ENCODE data around the gene NEURL1.

NEURL1 gene, protein sequence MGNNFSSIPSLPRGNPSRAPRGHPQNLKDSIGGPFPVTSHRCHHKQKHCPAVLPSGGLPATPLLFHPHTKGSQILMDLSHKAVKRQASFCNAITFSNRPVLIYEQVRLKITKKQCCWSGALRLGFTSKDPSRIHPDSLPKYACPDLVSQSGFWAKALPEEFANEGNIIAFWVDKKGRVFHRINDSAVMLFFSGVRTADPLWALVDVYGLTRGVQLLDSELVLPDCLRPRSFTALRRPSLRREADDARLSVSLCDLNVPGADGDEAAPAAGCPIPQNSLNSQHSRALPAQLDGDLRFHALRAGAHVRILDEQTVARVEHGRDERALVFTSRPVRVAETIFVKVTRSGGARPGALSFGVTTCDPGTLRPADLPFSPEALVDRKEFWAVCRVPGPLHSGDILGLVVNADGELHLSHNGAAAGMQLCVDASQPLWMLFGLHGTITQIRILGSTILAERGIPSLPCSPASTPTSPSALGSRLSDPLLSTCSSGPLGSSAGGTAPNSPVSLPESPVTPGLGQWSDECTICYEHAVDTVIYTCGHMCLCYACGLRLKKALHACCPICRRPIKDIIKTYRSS

DNA sequence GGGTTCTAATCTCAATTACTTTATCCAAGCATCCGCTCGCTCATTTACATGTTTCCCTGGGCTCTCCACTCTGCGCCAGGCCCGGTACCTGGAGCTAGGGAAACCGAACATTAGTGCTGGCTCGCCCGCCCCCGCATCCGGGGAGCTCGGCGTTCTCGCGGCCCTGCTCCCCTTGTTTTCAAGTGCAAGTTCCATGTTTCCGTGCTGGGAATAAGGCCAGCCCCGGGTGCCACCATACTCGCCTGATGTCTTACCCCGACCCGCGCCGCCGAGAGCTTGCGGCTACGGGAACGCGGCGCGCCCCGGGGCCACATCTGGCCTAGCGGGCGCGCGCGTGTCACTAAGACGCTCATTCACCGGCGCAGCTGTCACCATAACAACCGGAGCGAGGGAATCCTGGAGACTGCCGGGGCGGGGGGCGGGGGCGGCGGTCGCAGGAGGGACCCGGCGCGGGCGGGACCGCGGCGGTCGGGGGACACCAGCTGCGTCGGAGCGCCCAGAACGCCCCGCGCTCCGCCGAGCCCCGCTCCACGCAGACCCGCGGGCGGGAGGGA is at the start of gene NEURL1:
TSS of gene NEURL1 (plus strand) at position 344 of the 554 bp plus-strand sequence. CDS start 683 bp downstream, outside the sequence.
- DNase-seq, result peak; percentile 29

DNA sequence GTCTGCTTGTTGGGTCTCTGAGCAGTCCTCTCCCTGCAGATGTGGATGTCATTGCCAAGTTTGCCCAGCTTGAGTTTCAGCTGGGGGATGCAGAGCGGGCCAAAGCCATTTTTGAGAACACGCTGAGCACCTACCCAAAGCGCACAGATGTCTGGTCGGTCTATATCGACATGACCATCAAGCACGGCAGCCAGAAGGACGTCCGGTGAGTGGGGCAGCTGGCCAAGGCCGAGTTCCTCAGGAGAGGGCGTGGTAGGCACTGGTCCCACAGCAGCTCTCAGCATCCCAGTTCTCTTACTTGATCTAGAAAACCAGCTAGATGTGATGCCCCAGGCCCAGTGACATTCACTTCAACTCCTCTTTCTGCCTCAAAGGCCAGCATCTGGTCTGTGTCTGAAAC is 49.0 kb upstream of the NEURL1 start:
- no peak for DNase-seq

DNA sequence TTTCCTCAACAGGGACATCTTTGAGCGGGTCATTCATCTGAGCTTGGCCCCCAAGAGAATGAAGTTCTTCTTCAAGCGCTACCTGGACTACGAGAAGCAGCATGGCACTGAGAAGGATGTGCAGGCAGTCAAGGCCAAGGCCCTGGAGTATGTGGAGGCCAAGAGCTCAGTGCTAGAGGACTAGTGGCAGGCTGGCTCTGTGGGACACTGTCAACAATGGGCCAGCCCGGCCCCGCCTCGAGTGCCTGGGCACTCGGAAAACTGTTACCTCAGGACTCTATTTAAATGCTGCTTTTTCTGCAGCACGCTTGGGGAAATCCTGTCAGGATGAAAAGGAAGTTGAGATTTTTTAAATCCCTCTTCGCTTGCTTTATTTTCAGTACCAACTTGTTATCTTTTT is 48.1 kb upstream of the NEURL1 start:
- DNase-seq, result no peak

DNA sequence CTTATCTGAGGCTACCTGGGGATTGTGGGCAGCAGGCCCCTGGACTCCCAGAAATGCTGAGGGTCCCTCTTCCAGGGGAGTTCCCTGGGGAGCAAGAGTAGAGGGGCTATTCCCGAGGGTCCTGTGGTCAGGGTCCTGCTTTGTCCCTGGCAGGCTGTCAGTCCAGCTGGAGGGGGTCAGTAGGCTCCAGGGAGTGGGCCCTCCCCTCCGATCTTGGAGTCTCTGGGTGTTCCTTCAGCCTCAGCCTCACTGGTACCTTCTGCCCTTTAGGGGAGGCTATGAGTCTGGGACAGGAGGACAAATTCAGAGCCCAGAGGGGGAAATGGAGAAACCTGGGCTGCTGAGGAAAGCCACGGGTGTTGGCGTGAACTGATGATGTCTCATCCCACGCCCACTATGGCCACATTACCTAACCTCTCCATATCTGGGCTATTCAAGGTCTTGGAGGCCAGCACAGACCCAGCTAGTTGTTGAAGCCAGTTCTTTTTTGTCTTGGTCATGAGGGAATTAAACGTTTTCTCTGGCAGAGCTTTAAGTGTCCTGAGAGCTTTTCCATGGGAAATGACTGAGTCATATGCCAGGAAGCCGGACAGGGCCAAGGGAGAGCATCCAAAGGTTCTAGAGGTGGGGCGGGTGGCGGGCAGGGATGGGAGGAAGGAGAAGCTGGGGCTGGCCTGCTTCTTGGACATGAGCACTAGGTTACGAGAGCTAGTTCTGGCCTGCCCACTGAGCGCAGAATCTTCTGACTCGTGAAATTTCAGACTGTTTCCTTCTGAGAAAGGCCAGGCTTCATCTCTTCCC is 47.5 kb upstream of the NEURL1 start:
- DNase-seq, result no peak

DNA sequence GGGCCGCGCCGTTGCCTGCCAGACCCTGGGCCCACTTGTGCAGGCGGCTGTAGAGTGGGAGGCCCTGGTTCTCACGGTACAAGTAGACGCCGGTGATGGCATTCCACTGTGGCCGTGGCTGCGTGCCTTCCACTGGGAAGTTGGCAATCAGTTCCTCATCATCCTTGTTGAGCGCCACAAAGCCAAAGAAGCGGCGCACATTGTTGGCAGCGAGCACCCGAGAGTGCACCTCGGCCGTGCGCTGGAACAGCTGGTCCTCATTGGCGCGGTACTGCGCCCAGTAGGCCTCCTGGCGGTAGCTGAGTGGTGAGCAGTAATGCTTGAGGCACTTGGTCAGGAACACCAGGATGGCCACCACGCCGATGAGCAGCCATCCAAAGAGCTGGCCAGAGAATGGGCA is 46.3 kb upstream of the NEURL1 start:
- no peak for DNase-seq

DNA sequence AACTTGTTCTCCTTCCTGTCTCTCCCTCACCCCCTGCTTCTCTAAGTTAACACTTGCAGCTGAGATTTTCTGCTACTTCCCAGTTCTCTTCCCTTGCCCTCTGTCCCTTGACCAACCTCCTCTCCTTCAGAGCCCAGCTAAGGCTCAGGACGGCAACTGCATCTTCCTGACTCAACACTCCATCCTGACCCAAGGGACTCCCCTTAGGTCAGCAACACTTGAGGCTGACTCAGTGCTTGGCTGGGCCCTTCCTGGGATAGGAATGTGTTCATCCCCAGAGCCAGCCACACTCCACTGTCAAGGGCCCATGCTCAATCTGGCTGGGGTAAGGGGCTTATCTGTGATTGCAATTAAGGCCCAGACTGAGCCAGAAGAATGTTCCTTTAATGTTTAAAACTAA is 44.8 kb upstream of the NEURL1 start:
- DNase-seq, result no peak

DNA sequence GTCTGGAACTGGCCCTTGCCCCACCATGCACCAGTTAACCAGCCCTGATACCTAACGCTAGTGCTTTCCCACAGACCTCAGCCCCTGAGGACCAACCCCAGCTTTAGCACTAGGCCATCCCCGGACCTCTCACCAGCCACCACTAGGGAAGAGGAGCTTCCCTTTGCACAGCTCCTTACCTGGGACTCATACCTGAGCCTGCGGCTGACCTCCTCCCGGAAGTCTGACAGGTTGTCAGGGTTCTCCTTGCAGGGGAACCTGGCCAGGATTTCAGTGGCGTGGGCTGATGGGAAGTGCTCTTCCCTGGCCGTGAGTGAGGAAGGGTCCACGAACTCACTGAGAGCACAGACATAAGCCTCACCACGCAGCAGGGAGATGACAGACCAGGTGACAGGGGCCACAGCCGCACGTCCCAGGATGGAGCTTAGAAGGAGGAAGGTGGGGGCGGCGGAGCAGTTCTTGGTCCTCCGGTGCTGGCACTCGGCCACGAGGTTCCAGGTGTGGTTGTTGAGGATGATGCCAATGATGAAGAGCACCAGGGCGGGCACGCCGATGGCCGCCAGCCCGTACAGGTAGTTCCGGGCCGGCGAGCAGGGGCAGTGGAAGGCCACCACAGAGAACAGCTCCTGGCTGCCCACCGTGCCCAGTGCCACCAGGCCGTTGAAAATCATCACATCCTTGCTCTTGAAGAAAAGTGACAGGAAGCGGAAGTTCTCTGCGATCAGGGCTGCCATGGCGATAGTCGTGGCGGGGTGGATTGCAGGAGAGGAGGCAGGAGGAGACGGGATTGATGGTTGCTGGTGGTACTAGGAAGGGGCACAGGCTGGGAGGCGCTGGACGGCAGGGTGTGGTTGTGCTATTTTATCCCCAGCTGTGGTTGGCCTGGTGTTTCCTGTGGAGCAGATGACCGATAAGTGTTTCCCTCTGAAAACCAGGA is 44.0 kb upstream of the NEURL1 start:
- no peak for DNase-seq

DNA sequence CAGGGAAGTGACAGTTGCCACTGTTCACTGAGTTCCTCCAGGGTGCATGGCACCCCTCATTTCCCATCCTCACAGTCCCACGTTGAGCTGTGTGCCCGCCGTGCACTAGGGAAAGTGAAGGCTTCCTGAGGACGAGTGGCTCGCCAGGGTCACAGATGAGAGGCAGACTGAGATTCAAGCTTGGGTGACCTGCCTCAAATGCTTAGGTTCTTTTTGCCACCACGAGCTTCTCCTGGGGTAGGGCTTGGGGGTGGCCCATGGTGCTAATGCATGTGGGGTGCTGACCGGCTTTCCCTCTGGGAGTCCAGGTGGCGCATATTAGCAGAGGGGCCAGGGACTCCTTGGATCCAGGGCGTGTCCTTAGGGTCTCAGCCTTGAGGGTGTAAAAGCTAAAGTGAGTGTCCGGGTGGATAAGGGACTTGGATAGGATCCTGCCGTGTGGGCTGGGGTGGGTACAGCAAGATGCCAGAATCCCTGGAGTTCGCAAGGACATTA is 43.3 kb upstream of the NEURL1 start:
- DNase-seq, result no peak

DNA sequence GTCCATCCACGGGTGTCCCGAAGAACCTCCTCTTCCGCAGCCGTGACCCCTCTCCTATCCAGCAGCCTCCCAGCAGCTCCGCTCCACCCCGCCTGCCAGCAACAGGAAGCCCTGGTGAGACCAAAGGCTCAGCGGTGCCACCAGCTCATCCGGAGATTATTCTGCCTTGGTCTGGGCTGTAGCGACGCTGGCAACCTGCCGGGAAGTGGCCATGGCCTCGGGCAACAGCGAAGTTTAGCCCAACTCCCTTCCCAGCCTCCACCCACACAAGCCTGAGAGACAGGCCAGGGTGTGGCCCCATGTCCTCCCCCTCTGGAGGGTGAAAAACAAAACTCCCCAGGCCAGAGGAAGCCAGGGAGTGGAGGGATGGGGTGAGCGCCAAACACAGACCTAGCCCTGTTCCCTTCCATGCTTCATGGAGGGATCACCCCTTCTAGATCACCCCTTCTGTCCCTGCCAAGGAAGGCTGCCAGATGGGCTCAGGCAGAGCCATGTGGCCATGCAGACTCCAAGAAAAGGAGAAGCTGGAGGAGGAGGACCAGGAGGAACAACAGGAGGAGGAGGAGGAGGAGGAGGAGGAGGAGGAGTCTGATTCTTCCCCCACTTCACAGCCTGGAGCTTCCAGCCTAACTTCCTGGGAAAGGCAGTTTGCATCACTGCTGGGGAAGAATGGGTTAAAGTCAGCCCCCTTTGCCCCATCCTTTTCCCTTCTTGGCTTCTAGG is 42.3 kb upstream of the NEURL1 start:
- DNase-seq, result peak; percentile 55

DNA sequence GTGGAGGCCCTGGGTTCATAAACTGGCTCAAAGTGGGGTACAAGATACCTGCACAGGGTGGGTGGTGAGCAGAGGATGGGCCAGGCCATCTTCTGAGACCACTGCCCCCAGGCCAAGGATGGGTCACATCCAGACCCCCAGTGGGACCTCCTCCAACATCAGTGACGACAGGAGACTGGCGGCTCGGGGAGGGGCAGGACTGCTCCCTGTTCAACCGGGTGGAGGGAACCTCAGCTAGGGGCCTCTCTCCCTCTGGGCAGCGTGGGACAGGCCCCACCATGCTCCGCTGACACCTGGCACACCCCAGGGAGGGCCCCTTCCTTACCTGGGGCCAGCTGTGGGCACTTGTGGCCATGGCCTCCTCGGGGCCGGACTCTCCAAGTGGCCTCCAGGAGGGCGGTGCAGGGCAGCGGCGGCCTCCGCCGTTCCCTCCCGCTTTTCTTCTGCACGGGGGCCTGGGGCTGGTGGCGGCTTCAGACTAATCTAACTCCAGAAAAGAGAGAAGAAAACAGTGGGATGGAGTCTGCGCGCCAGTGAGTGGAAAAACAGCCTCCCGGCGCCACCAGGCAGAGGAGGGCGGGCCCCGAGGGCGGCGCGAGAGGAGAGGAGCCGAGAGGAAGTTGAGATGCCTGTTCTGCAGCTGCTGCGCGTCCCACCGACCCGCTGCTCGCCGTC is 41.5 kb upstream of the NEURL1 start, which contains the start of gene CALHM2:
TSS of gene CALHM2 (minus strand) at position 540 of the 675 bp plus-strand sequence. CDS start 2,429 bp downstream, outside the sequence.
- DNase-seq, result peak; percentile 43

DNA sequence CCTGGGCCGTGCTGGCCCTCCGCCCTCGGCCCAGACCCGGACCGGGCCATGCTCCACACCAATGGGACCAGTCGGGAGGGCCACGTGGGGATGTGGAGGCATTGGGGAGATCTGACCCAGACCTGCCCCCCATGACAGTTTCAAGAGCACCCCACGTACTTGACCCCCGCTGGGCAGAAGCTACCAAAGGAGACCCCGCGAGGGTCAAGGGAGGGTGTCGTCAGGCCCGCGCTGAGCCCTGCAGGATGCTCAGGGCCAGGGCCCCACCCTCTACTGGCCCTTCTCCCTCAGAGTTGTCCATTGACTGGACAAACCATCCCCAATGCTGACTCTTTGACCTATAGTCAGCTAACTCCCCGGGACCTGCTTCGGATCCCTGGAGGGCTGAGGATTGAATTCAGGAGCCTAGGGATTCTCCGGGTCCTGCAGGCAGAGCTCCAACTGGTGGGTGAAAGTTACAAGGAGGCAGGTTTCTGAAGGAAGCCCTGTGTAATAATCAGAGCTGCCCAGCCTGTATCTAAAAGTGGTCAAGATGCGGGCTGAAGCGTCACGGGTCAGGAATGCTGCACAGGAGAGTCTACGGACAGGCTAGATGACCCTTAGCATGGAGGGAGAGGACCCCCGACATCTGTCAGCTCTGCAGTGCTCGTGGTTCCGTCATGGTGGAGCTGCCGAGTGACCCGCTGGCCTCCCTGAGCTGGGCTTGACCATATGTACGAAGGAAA is 40.8 kb upstream of the NEURL1 start:
- no peak for DNase-seq

DNA sequence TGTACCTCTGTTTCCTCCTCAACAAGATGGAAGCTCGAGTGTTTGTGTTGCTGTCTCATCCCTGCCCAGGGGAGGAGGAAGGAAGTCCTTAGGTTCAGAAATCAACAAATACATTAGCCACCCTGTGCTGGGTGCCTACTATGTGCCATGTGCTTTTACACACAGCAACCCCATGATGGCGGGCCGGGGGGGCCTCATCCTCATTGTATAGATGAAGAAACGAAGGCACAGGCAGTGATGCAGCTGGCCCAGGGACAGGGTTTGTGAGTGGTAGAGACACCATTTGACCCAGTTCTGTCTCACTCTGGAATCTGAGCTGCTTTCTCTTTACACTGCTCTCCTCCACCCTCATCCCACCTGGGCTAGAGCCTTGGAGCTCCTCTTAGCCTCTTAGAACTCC is 39.5 kb upstream of the NEURL1 start:
- DNase-seq, result no peak

DNA sequence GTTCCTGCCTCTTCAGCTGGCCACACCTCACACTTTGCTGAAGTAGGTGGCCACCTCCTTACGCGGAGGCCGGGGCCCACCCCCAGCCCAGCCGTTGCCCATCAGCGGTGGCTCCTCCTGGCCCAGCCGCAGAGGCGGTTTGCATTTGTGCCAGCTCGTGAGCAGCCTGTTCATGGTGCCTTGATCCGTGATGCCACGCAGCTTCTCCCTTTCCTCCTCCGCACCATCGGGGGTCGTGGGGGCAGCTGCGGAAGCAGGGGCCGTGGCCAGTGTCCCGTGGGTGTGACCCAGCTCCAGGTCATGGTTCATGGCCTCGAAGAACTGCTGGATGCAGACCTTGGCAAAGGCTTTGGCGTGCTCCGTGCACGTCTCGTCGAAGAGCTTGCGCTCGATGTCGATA is 38.3 kb upstream of the NEURL1 start:
- DNase-seq, result no peak

DNA sequence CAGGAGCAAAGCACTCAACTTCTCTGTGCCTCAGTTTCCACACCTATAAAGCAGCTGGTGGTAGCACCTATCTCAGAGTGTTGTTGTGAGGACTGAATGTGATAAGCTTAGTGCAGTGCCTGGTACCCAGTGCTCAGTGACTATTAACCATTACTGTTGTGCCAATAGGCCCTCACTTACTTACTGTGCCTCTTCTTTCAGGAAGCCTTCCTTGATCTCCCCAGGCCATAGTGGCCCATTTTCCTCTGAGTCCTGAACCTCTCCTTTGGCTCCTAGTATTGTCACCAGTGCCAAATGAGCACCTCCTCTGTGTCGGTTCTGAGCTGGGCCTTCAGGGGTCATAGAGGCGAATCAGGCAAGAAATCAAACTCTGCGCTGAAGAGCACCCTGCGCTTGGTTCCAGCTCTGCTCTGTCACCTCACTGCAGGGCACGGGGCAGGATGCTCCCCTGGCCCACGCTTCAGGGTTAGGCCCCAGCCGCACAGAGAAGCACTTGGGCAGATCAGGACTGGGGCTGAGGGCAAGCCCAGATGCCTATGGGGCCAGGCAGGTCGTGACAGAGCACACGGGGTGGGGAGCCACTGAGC is 37.3 kb upstream of the NEURL1 start:
- no peak for DNase-seq

DNA sequence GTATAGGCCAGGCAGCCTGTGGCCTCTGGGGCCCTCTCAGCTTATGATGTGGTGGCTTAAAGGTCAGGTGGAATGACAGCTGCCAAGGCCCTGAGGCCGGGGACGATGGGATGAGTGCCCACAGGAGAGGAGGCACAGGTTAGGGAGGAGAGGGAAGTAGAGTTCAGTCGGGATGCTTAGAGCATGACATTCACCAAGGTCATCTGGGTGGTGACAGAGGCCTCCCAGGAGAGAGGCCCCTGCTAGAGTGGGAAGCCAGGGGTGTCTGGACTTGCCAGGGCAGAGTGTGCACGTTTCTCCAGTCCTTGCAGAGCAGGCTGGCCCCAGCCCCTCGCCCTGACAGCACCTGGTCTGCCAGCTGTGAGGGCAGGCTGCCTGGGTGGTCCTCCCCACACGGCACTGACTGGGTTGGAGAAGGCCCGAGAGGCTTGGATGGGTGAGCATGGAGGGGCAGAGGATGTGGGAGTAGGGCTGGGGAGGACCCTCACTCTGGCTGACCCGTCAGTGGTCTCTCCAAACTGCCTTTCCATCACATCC is 36.3 kb upstream of the NEURL1 start:
- DNase-seq, result no peak

DNA sequence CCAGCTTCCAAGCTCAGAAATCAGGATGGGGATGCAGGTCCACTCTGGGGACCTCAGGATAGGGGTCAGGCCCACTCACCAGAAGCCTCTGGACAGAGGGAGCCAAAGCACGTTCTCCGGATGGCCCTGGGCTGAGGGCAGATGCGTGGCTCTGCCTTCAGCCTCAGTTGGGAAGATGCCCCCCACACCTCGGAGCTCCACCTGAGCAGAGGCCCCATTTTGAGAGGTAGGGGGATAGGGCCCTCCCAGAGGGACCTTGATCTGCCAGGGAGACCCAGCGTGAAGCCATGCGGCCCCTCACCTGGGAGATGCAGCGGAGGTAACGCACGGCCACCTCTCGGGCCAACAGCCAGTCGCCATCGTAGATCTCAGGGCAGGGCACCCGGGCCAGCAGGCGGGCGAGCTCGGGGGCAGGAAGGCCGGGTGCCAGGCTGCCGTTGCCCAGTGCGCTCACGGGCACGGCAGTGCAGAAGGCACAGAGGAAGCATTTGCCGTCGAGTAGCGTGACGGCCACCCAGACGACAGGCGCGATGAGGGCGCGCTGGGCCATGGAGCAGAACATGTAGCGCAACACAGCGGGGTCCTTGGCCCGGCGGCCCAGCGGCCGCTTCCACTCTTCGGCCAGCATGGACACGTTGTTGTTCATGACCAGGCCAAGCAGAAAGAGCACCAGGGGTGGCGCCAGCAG is 35.5 kb upstream of the NEURL1 start:
- no peak for DNase-seq

DNA sequence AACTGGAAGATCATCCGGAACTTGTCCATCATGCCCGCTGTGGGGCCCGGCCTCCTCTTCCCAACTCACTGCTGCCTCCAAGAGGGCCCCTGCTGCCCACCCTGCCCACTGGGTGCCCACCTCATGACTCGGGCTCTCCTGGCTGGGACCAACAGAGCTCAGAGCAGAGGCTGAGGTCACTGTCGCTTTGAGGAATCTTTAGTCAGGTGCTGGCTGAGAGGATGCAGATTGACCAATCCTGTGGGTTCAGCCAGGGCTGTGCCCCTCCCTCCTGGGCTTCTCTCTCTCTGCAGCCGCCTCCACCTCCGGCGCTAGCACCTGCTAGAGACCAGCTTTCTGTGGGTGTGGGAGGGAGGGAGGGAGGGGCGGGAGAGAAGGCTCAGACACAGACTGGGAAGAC is 34.8 kb upstream of the NEURL1 start, which contains the start of gene CALHM1:
TSS of gene CALHM1 (minus strand) at position 181 of the 400 bp plus-strand sequence. CDS start at position 32, 149 bp downstream.
- no peak for DNase-seq

DNA sequence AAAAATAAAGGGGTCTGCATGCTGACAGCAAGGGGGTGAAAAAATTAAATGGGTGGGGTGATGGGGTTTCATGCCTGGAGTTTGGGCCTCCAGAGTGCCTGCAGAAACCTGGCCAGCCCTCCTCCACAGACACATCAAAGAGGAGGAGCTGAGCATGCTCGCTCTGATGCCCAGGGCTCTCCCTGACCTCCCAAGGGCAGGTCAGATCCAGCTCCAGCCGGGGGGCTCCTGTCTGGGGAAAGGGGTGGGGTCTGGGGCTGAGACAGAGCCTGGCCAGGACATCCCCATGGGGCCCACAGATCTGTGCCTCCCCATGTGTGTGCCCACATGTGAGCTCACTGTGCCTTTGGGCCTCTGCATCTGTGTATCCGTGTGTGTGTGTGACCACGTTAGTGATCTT is 33.9 kb upstream of the NEURL1 start:
- no peak for DNase-seq

DNA sequence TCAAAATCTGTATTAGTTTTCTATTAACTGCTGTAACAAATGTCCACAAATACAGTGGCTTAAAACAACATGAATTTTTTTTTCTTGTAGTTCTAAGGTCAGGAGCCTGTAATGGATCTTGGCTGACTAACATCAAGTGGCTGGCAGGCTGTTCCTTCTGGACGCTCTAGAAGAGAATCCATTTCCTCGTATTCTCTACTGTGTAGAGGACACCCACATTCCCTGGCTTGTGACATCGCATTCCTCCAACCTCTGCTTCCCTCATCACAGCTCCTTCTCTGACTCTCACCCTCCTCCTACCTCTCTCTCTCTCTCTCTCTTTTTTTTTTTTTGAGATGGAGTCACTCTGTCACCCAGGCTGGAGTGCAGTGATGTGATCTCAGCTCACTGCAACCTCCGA is 30.0 kb upstream of the NEURL1 start:
- no peak for DNase-seq

All from CD4-positive, alpha-beta T cell treated with Interleukin-21 for 1 hour (primary cell).